ENCODE measurements around the gene FGFR2.

The FGFR2 gene

DNA sequence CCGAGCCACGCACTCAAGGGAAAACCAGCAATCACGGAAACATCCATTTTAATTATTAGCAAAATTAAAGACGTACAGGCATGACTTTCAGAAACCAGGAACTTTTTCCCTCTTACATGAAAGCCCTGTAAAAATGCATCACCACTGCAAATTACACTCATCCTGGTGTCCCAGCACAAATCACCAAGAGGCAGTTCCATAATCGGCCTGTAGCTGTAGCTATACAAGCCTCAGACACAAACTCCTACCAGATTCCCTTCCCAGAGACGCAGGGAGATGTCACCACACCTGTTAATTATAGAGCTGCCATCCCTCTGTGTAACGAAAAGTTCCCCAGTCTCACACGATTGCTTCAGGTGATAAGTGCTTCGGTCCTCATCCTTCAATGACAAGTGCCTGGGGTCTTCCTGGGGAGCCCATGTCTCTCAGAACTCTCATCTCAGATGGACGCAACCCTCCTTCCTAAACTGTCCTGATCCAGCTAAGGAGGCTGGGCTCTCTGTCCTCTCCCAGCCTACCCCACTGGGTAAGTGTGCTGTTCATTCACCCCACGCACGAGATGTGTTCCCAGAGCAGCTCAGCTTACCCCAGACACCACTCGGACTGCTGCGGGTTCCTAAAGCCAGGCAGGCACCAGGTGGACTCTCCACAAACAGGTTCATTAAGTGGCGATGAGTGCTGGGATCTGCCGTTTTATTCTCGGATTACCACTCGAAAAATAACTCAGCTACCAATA lies 5.9 kb downstream of the FGFR2 start:
- FAIRE-seq, result no peak
- no peak for DNase-seq (ENCODE audit: insufficient read length, low spot score)

DNA sequence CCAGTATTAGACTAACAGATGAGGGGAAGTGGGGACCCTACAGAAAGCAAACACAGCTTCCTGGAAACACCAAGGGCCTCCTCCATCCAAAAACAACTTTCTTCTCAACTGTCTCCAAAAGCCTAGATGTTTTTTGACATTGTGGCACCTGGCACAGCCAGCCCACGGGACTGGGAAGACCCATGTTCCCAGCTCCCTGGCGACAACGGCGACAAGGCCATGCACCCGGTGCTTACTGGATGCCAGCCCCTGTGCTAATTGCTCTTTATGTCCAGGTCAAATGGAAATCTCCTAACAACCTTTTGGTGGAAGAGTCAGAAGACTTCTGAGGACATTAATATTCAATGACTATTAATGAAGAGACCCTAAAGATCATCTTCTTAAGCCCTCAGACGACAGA lies 7.1 kb downstream of the FGFR2 start:
- FAIRE-seq (no peak), DNase-seq (ENCODE audit: insufficient read length, low spot score) (no peak)

DNA sequence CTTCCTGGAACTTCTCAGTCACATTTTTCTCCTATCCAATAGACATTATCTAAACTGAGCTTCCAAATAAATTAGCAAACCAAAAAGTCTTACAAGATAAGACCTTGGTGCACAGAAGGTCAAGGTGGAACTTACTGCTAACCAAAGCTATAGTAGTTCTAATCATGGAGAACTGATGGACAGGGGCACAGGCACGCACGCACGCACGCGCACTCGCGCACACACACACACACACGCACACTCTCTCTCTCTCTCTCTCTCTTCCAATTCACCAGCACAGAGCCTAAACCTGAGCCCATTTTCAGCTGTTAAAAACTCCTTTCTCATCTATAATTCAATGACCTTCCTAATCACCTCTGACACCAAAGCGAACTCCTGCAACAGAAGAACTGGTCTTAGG lies 7.5 kb downstream of the FGFR2 start:
- no peak for FAIRE-seq

DNA sequence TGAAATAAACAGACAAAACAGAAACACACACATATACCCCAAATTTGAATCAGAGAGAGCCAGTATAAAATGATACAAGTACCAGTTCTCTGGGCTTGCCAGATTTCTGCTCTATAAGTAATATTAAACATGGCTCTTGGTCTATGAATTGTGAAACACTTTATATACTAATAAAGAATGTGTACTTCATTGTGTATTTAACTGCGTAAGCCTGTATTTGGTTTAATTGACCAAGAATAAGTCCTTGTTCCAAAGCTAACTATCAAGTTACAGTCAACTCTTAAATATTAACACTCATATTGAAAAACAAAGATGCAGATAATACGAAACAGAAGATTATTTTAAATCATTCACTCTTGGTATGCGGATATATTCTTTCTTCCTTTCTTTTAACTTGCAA lies 8.7 kb downstream of the FGFR2 start:
- FAIRE-seq (no peak), DNase-seq (ENCODE audit: insufficient read length, low spot score) (no peak)

More for the DNA sequence above, 7.5 kb downstream of the FGFR2 start:
- DNase-seq (ENCODE audit: insufficient read length, low spot score), result no peak

DNA sequence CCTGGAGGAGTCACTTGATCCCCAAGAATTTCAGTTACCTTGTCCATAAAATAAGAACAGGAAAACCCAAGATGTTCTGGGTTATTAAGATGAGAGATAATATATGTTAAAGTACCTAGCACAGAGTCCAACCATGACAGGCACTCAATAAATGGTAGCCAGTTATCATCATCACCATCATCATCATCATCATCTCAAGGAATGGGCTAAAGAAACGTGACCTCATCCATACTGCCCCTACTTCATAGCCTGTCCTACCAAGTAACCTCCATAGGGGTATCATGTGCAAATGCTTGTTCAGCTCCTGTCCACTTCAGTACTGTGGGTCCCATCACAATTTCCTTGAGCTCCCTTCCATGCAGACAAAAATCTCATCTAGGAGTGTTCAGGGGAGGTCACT lies 14.4 kb downstream of the FGFR2 start:
- FAIRE-seq (no peak), DNase-seq (ENCODE audit: insufficient read length, low spot score) (no peak)

DNA sequence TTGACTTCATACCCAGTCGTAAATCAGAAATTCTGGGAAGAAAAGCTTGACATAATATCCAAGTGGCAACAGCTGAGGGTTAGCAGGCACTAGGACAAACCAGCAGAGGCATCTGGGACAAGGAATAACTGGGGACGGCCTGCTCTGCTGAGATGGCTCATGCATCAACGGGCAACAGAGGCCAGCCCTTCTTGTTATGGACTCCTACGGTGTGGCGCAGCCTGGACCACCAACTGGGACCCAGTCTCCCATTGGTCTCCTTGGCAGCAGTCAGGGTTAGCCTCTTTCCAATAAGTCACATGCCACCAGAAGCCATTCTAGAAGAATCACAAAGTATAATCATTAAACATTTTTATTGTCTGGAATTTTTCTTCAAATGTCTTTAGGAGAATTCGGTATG lies 15.0 kb downstream of the FGFR2 start:
- FAIRE-seq (no peak), DNase-seq (ENCODE audit: insufficient read length, low spot score) (no peak)

DNA sequence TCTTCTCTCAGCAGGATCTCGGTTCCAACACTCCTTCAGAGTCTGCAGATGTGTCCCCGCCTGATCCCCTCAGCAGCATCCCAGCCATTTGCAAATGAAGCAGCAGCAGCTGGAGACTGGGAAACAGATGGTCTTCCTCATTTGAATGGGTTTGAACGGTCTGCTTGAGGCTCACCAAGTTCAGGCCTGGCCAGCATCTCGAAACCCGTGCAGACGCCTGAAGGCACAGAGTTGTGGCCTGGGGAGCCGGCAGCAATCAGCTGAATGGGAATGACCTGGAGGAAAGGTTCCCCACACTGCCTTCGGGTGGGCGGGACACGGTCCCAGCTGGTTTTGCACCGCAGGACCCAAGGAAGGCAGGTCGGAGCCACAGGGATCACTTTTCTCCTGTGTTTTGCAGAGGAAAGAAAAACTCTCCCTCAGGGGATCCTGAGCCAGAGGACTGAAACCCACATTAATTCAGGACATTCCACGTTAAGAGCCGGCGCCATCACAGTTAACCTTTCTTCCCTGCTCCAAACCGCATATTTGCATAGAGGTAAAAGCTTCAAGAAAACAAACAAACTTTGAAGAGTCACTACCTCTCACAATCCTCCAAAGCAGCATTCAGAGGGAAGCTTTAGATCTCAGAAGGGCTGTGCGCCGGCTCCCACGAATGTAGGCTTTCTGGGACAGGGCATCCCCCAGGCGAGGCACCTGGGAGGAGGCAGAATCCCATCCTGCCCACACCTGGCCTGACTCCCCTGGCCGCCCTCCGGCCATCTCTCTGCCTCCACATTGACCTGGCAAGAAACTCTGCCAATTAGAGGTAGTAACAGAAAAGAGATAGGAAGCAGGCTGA lies 17.7 kb downstream of the FGFR2 start:
- no peak for FAIRE-seq
- DNase-seq (ENCODE audit: insufficient read length, low spot score), result no peak

DNA sequence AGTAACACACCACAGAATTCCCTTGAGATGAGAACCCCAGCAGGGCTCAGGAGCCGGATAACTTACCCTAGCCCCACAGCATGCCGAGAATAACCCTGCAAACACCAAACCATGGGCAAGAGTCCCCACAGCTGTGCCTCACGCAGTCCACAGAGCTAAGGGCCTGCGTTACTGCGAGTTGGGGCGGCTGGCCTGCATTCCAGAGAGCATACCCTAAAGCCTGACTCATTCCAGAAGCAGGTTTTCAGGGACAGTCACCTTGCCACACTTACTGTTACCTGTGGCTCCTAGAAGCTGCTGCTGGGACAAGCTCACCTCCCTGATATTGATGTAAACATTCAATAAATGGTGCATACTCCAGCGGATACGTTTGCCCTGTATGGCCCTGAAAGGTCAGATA lies 18.6 kb downstream of the FGFR2 start:
- FAIRE-seq (no peak), DNase-seq (ENCODE audit: insufficient read length, low spot score) (no peak)

DNA sequence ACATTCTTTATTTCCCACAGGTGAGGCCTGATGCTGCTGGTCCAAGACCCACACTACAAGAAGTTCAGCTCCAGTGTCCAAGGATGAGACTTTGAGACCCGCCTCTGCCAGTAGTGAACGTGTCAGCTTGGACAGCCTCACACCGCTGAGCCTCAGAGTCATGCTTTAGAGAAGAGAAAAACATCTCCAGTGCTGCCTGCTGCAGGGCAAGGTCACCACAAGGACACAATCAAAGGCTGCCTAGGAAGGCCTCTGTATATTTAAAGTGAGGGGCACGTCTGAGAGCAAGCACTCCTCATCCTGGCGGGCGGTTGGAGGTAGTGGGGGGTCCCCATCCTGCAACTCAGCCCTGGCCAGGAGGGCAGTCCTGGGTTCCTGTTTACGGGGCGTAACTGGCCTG lies 19.3 kb downstream of the FGFR2 start:
- FAIRE-seq, result no peak

DNA sequence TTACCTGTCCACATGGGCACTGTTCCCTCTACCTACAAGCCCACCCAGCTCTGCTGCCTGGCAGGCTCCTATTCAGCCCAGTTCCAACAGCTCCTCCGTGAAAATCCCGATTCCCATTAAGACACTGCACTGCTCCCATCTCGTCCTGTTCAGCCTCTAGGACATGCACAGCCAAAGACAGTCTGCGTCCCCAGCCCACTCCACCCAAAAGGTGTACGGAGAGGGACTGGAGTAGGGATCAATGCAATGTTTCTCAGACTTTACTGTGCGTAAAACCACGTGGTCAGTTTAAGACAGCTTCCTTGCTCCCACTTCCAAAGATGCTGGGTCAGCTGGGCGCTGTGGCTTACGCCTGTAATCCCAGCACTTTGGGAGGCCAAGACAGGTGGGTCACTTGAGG lies 19.9 kb downstream of the FGFR2 start:
- DNase-seq (ENCODE audit: insufficient read length, low spot score), result no peak
- FAIRE-seq, result no peak

More for the DNA sequence above, 19.3 kb downstream of the FGFR2 start:
- DNase-seq (ENCODE audit: insufficient read length, low spot score), result no peak

DNA sequence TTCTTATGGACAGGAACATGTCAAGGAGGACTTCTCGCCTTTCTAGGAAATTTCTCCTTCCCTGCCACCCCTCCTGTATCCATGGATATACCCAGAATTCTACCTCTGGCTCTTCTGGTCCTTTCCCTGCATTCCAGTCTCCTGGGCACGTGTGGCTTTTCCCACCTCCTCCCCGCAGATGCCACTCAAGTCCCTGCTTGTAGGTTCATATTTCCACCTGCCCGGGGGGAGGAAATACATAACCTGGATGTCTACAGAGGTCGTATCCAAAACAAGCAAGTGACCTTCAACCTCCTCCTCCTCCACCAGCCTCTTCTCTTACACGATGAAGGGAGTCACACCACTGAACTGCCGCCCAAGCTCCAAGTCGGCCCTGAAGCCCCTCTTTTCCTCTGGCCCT lies 20.7 kb downstream of the FGFR2 start:
- FAIRE-seq (no peak), DNase-seq (ENCODE audit: insufficient read length, low spot score) (no peak)

DNA sequence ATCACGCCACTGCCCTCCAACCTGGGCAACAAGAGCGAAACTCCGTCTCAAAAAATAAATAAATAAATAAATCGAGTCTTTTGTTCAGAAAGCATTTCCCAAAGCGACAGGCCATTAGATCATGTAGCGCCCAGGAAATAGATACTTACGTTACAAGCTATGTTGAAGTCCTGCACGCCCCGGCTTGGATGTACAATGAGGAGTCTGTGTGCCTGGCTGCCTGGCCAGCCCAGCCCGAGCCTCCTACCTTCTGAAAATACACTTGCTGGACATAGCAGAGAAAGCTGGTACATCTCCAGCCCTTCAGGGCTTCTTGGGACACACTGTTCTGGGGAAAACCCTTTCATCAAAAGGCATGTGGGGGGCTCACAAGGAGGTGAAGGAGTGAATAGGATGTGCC lies 22.1 kb downstream of the FGFR2 start:
- FAIRE-seq (no peak), DNase-seq (ENCODE audit: insufficient read length, low spot score) (no peak)

DNA sequence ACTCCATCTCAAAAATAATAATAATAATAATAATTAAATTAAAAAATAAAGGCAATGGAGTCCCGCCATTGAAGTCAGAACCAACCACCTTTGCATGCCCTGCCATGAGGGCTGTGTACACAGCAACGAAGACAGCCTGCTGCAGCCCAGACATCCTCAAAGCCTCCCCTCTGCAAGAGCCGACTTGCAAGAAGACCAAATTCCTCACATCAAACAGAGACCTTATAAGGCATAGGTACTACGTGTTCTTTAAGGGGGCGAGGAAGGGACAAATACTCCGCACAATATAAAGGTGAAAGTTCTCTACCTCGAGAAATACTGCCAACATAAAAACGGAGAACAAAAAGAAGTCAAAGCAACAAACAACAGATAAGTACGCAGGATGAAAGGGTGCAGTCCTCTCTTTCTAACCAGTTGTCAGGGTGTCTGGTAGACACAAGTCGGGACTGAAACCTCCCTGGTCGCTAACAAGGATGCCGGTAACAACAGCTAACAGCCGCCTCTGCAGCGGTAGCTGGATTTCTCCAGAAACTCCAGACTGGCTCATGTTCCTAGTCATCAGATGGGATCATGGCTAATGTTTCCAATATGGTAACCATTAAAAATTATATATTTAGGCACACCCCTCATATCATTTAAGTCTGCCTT lies 23.6 kb downstream of the FGFR2 start:
- no peak for DNase-seq (ENCODE audit: insufficient read length, low spot score)
- FAIRE-seq, result no peak

DNA sequence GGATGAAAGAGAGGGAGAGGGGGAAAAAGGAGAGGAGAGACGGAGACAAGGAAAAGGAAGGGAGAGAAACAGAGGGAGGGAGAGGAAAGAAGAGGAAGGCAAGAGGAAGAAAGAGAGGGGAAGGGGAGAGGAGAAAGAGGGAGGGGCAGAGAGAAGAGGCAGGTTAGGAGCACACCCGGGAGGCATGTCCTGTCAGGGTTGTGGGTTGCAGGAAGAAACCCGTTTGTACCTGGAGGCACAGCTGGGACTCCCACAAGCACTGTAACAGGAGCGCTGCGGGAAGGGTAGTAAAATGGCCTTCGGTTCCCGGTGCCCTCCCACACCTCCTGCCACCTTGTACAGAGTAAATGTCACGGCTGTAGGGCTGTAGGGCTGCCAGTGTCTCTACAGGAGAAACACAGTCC lies 24.7 kb downstream of the FGFR2 start:
- FAIRE-seq, result no peak

DNA sequence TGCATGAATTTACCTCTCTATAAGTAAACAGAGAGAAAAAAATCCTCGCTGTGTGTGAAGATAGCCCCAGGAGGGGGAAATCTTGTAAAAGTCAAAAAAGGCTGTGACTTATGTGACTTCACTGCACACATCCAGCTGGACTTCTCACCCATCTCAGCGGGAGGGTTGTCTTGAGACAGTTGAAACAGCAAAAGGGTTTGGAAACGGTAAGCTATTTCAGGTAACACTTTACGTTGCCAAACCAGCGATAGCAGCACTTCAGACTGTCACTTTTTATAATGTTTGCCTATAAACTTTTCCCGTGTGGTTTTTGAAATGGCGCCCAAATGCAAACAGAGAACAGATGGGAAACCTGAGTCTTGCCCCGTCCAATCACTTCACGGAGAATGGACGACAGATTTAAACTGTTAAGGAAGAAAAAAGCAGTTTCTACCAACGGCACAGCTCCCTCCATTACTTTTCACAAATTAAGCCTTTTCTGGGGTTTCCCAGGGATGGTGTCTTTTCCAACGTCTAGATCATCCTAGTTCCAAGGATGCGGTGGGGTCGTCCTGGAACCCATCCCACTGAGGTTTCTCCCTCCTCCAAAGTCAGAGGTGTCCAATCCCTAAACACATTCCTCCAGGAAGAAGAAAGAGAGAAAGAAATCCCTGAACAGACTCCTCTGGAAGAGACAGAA lies 25.2 kb downstream of the FGFR2 start:
- DNase-seq (ENCODE audit: insufficient read length, low spot score) (no peak), FAIRE-seq (no peak)

More for the DNA sequence above, 24.7 kb downstream of the FGFR2 start:
- no peak for DNase-seq (ENCODE audit: insufficient read length, low spot score)

DNA sequence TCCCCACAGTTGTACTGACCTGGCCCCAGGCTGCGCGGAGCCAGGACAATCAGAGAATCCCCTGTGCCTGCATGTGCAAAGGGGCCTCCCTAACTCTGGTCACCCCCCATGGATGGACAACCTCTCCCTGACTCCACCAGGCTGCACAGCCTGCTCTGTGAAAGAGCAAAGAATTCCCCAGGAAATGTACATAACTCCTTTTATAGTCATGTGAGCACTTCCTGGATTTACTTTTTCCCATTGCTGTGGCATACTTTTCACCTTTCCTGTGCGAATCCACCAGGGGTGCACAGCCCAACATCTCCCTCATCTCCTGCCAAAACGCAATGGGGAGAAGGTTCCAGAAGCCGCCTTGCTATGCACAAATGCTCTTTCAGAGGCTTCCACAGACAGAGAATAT lies 27.9 kb downstream of the FGFR2 start:
- DNase-seq (ENCODE audit: insufficient read length, low spot score), result no peak
- FAIRE-seq, result no peak

DNA sequence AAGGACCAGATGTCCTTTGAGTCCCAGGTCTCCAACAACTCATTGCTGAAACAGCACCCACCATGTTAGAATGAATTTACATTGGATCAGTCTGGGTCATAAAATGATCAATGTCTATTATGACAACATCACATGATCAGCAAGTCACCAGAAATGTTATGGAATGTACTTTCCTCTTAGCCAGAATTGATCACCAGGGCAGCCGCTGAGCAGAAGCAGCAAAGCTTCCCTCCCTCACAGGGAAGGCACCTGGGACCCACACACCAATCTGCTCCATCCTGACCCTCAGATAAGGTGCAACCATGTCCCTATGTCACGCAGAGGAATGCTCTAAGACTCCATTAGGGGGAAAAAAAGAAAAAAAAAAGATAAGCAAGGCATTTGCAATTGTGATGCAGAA lies 30.0 kb downstream of the FGFR2 start:
- no peak for DNase-seq (ENCODE audit: insufficient read length, low spot score)
- no peak for FAIRE-seq

DNA sequence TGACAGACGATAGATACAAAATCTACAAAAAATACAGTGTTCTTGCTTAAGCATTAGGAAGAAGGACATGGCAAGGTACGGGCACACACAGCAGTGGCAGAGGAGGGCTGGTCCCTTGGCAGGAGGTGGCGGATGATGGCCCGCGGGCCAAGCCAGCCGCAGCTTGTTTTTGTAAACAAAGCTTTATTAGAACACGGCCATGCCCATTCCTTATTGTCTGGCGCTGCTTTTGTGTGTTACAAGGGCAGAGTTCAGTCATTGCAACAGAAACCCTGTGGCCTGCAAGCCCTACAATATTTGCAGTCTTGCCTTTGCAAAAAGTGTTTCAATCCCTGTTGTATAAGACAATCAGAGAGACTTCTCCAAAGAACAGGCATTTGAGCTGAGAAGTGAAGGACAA lies 30.7 kb downstream of the FGFR2 start:
- no peak for DNase-seq (ENCODE audit: insufficient read length, low spot score)
- no peak for FAIRE-seq

DNA sequence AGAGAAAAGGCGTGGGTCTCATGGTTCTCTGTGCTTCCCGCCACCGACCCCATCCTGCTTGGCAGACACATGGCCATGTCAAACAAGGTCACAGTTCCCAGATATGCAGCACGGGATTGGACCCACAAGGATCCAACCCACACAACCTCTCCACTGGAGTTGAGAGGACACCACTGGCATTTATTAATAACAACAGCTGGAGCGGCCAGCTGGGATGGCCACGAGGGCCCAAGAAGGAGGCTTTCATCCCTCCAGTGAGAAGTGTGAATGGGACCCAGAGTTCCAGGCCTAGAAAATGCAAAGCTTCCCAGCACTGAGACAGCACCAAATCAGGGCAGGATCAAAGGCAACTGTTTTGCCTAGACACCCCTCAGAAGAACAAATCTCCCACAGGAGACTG lies 31.5 kb downstream of the FGFR2 start:
- FAIRE-seq (no peak), DNase-seq (ENCODE audit: insufficient read length, low spot score) (no peak)

DNA sequence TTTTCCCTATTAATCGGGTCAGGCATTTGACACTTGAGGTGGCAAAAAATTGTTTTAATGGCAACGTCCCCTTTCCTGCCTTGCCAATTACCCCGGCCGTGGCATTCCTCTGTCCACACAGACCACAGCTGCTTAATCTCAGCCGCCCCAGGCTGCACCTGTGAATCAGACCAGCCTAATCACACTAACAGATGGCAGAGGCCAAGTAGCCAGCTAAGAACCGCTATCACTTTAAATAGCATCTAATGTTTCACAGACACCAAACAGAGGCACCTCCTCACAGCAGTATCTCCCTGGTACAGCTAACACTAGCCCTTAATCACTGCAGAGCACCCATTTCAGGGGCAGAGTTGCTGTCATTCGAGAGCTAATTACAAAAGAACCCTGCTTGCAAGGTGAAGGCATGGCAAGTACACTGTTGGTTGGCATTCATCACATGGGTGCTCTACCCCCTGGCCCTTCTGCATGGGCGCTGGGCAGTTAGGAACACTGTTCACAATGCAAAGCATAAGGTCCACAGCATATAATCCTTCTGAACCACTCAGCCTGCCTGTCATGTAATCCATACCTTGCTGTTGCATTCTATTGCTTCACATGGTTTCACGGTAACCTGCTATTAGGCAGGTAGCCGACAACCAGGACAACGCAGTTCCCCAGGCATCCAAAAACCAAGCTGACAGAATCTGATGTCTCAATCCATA lies 38.8 kb downstream of the FGFR2 start:
- no peak for DNase-seq (ENCODE audit: insufficient read length, low spot score)
- no peak for FAIRE-seq

DNA sequence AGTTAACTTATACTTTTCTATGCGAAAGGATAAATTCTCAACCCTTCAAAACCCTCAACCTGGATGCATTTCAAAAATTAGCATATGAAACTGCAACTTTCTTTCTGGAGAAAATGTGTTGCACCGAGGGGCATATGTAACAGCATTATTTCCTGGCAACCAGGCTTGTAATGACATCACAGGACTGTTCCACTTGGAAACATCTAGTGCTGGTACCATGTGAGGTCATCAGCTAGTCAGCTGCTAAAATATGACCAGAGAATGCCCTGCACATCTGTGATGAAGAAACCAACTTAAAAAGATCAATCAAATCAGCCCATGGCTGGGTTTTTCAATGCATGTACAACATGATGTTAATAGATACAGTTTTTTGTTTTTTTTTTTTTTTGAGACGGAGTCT lies 40.0 kb downstream of the FGFR2 start:
- DNase-seq (ENCODE audit: insufficient read length, low spot score) (no peak), FAIRE-seq (no peak)
